Panc1 (cell line): Measurements from ENCODE around the gene USP48. TPM values are rescaled to one million over a fixed set of nuclear protein-coding genes. Genes with fewer than 3 reads are reported as not detected.

ENCODE experiments used
- ATAC-seq: fragments of 200-7000 bp; cut with Tn5 transposase; 2 replicates; pipeline ENCODE4 v1.9.1; 2020; ENCODE audit warnings: mild to moderate bottlenecking, moderate library complexity
- BruUV-seq: library from RNA; stranded (reverse); fragments of 400-500 nt; replicated peaks from 2 replicates; lab custom pipeline; 2021; lab: Mats Ljungman, UMichigan
- CTCF ChIA-PET: fragments of 300-600 bp; sonication (Branson Sonifier 250); formaldehyde crosslinking; loops from one replicate; lab custom pipeline; 2022; ENCODE audit warnings: antibody characterized with exemption; lab: Charles Lee
- POLR2A ChIA-PET: fragments of 300-600 bp; sonication (Branson Sonifier 250); formaldehyde crosslinking; loops from one replicate; lab custom pipeline; 2022; ENCODE audit warnings: antibody characterized with exemption; lab: Charles Lee
- DNase-seq: peaks from one replicate; pipeline ENCODE4 v3.0.0-alpha.2; 2010; ENCODE audit warnings: low read depth, low spot score
- H3K27ac ChIP-seq: 2 replicates; pipeline ENCODE4 v1.5.1; 2011; ENCODE audit warnings: mild to moderate bottlenecking, low read length, inconsistent platforms
- H3K27me3 ChIP-seq: fragments of 200-500 bp; sonication (Bioruptor generic); 2 replicates; pipeline ENCODE4 v1.6.0; 2014; ENCODE audit warnings: low read length, inconsistent platforms; ENCODE audit not compliant: control insufficient read depth, insufficient read depth
- H3K36me3 ChIP-seq: fragments of 200-500 bp; sonication (Bioruptor generic); 2 replicates; pipeline ENCODE4 v1.5.1; 2014; ENCODE audit warnings: inconsistent platforms, mild to moderate bottlenecking, low read length, moderate library complexity; ENCODE audit not compliant: control insufficient read depth, insufficient read depth
- H3K4me1 ChIP-seq: 2 replicates; pipeline ENCODE4 v1.5.1; 2011; ENCODE audit warnings: inconsistent platforms, mild to moderate bottlenecking, low read length, moderate library complexity; ENCODE audit not compliant: control insufficient read depth, insufficient read depth
- H3K4me3 ChIP-seq, 2 experiments: 2 replicates each; pipeline ENCODE4 v1.5.1; 2011 to 2012; ENCODE audit warnings: low read depth in 2 of 2, low read length in 2 of 2, mild to moderate bottlenecking in 2 of 2, inconsistent platforms in 1 of 2, moderate library complexity in 1 of 2
- H3K9me3 ChIP-seq: fragments of 200-500 bp; sonication (Bioruptor generic); 2 replicates; pipeline ENCODE4 v1.5.1; 2014; ENCODE audit warnings: low read depth, mild to moderate bottlenecking, inconsistent platforms, low read length, moderate library complexity; ENCODE audit not compliant: control insufficient read depth, insufficient read depth
- CTCF ChIP-seq: fragments of 450-650 bp; IDR thresholded peaks from 2 replicates; pipeline ENCODE4 v1.5.1; 2017; ENCODE audit warnings: mild to moderate bottlenecking
- POLR2AphosphoS5 ChIP-seq: IDR thresholded peaks from 2 replicates; pipeline ENCODE4 v1.6.1; 2012; ENCODE audit warnings: mild to moderate bottlenecking, low read depth, low read length, moderate library complexity
- REST ChIP-seq, 2 experiments: IDR thresholded peaks; 2 replicates each; pipeline ENCODE4 v1.6.1; 2011 to 2012; ENCODE audit warnings: low read depth in 2 of 2, control low read depth in 1 of 2, low read length in 1 of 2, mild to moderate bottlenecking in 1 of 2, moderate library complexity in 1 of 2; ENCODE audit not compliant: insufficient read depth in 1 of 2
- SIN3A ChIP-seq: IDR thresholded peaks from 2 replicates; pipeline ENCODE4 v1.6.1; 2012; ENCODE audit warnings: low read depth, mild to moderate bottlenecking, low read length, moderate library complexity, borderline replicate concordance; ENCODE audit not compliant: insufficient read depth
- TCF7L2 ChIP-seq: IDR thresholded peaks from 2 replicates; pipeline ENCODE4 v1.6.1; 2011; ENCODE audit warnings: mild to moderate bottlenecking, low read depth, low read length, inconsistent platforms
- in situ Hi-C: cut with HindIII; loops from 2 replicates; pipeline ENCODE4 v1.10.0; 2016; ENCODE audit warnings: low sequenced_read_pairs, low pct_unique_long_range_greater_than_20kb
- intact Hi-C: fragments of 100-400 bp; cut with micrococcal nuclease; formaldehyde crosslinking; loops from one replicate; pipeline ENCODE4 v1.10.0; 2022; ENCODE audit not compliant: unreplicated experiment
- total RNA-seq: library from RNA; stranded (reverse); gene quantifications from one replicate; pipeline ENCODE4 v1.2.1, GENCODE V29; 2021; ENCODE audit not compliant: unreplicated experiment

USP48 gene
- total RNA-seq, 1 experiment from 2014 or later: 71.6 TPM

- Histone ChIP-seq H3K27me3 (no peaks in the 10 kb centered on the region), H3K9me3 (no peaks in the 10 kb centered on the region), H3K4me1 (peaks cover 6% of the 10 kb centered on the region), H3K27ac (no peak overlapping the region), H3K36me3 (no peaks in the 10 kb centered on the region), H3K4me3 (no peak overlapping the region)
- DNase-seq (no peak), ATAC-seq (peak; percentile 5; the same call in 1 of the 2 replicates)
- intact Hi-C loops (no loop called here), in situ Hi-C loops (no loop called here)
- CTCF ChIA-PET: no interaction called here
- POLR2A ChIA-PET: no interaction called here
- no peak for TF ChIP-seq REST (IDR thresholded peaks at IDR 0.05; ENCODE audit: insufficient read depth in 1 of 2, low read depth in 2 of 2, low read length in 1 of 2)
- TF ChIP-seq SIN3A: no peak
- TF ChIP-seq TCF7L2: no peak
- TF ChIP-seq CTCF: no peak
- no peak for TF ChIP-seq POLR2AphosphoS5
- no TSS peak for BruUV-seq
Observed at GRCh38 chr1:21815724-21816321, 32.9 kb upstream of the USP48 start.

- Histone ChIP-seq H3K4me3 (no peak overlapping the region), H3K4me1 (peaks cover 6% of the 10 kb centered on the region), H3K27ac (no peak overlapping the region), H3K27me3 (no peaks in the 10 kb centered on the region), H3K9me3 (no peaks in the 10 kb centered on the region), H3K36me3 (no peaks in the 10 kb centered on the region)
- intact Hi-C loops (no loop called here), in situ Hi-C loops (no loop called here)
- ATAC-seq: no peak
- BruUV-seq: no TSS peak
- TF ChIP-seq POLR2AphosphoS5 (no peak), CTCF (no peak), TCF7L2 (no peak), SIN3A (no peak), REST (IDR thresholded peaks at IDR 0.05; ENCODE audit: insufficient read depth in 1 of 2, low read depth in 2 of 2, low read length in 1 of 2) (no peak)
- CTCF ChIA-PET: no interaction called here
- POLR2A ChIA-PET: no interaction called here
- no peak for DNase-seq
Observed at GRCh38 chr1:21814981-21815582, 32.1 kb upstream of the USP48 start.
